ENCODE results near the gene SLC8A3.
A peak's percentile ranks its signal among the peaks of the same experiment; 100 is the strongest.

SLC8A3 gene

GRCh38 chr14:70189456-70190077 is 816 bp upstream of the SLC8A3 start:
- DNase-seq: no peak

GRCh38 chr14:70188322-70188658 is 461 bp downstream of the SLC8A3 start:
- CTCF ChIA-PET: no interaction called here

More at GRCh38 chr14:70189456-70190077, 816 bp upstream of the SLC8A3 start:
- Mint-ChIP-seq H3K27ac (no peak overlapping the region), H3K36me3 (no peaks in the 10 kb centered on the region), H3K27me3 (peaks cover 68% of the 10 kb centered on the region), H3K9me3 (no peaks in the 10 kb centered on the region), H3K4me3 (peak overlapping the region; percentile 21), H3K4me1 (peaks cover 25% of the 10 kb centered on the region)
- CTCF ChIA-PET: no interaction called here

GRCh38 chr14:70186900-70187451 is 1.8 kb downstream of the SLC8A3 start:
- DNase-seq: peak; percentile 24
- Mint-ChIP-seq H3K4me3 (peak overlapping the region; percentile 66), H3K36me3 (no peaks in the 10 kb centered on the region), H3K4me1 (peaks cover 25% of the 10 kb centered on the region), H3K27ac (no peak overlapping the region), H3K27me3 (peaks cover 58% of the 10 kb centered on the region), H3K9me3 (no peaks in the 10 kb centered on the region)
- CTCF ChIA-PET: no interaction called here

More at GRCh38 chr14:70188322-70188658, 461 bp downstream of the SLC8A3 start:
- peaks cover 25% of the 10 kb centered on the region for H3K4me1 Mint-ChIP-seq
- peak overlapping the region; percentile 66 for H3K4me3 Mint-ChIP-seq
- no peaks in the 10 kb centered on the region for H3K36me3 Mint-ChIP-seq
- no peaks in the 10 kb centered on the region for H3K9me3 Mint-ChIP-seq
- peaks cover 68% of the 10 kb centered on the region for H3K27me3 Mint-ChIP-seq
- peak; percentile 22 for DNase-seq
- no peak overlapping the region for H3K27ac Mint-ChIP-seq

- H3K9me3 Mint-ChIP-seq: no peaks in the 10 kb centered on the region
- H3K4me1 Mint-ChIP-seq: peaks cover 18% of the 10 kb centered on the region
- no peak overlapping the region for H3K27ac Mint-ChIP-seq
- CTCF ChIA-PET: interaction anchor here (0.6 kb wide), 1 partner anchor 15 kb away, joined by 3 read pairs; no protein-coding TSS in a partner anchor
- H3K36me3 Mint-ChIP-seq: no peaks in the 10 kb centered on the region
- peaks cover 49% of the 10 kb centered on the region for H3K27me3 Mint-ChIP-seq
- H3K4me3 Mint-ChIP-seq: no peak overlapping the region
- no peak for DNase-seq
Observed at GRCh38 chr14:70183991-70184390, 4.8 kb downstream of the SLC8A3 start.

GRCh38 chr14:70181276-70181675 is 7.5 kb downstream of the SLC8A3 start:
- Mint-ChIP-seq H3K27me3 (peaks cover 30% of the 10 kb centered on the region), H3K27ac (no peak overlapping the region), H3K4me3 (no peak overlapping the region), H3K9me3 (no peaks in the 10 kb centered on the region), H3K4me1 (no peaks in the 10 kb centered on the region), H3K36me3 (no peaks in the 10 kb centered on the region)
- CTCF ChIA-PET: no interaction called here
- no peak for DNase-seq

- H3K36me3 Mint-ChIP-seq: no peaks in the 10 kb centered on the region
- no peak overlapping the region for H3K27ac Mint-ChIP-seq
- H3K4me3 Mint-ChIP-seq: no peak overlapping the region
- H3K4me1 Mint-ChIP-seq: no peaks in the 10 kb centered on the region
- CTCF ChIA-PET: no interaction called here
- H3K27me3 Mint-ChIP-seq: peaks cover 28% of the 10 kb centered on the region
- no peak for DNase-seq
- no peaks in the 10 kb centered on the region for H3K9me3 Mint-ChIP-seq
Observed at GRCh38 chr14:70180718-70181117, 8.0 kb downstream of the SLC8A3 start.

- Mint-ChIP-seq H3K4me1 (no peaks in the 10 kb centered on the region), H3K4me3 (no peak overlapping the region), H3K27ac (no peak overlapping the region), H3K27me3 (peaks cover 33% of the 10 kb centered on the region), H3K9me3 (no peaks in the 10 kb centered on the region), H3K36me3 (no peaks in the 10 kb centered on the region)
- no peak for DNase-seq
- CTCF ChIA-PET: no interaction called here
Observed at GRCh38 chr14:70177081-70177800, 11.5 kb downstream of the SLC8A3 start.

GRCh38 chr14:70173569-70173968 is 15.2 kb downstream of the SLC8A3 start:
- H3K9me3 Mint-ChIP-seq: no peaks in the 10 kb centered on the region
- H3K4me3 Mint-ChIP-seq: no peak overlapping the region
- no peak for DNase-seq
- peaks cover 37% of the 10 kb centered on the region for H3K27me3 Mint-ChIP-seq
- no peaks in the 10 kb centered on the region for H3K4me1 Mint-ChIP-seq
- CTCF ChIA-PET: no interaction called here
- H3K36me3 Mint-ChIP-seq: no peaks in the 10 kb centered on the region
- H3K27ac Mint-ChIP-seq: no peak overlapping the region

GRCh38 chr14:70171726-70172125 is 17.0 kb downstream of the SLC8A3 start:
- no peak overlapping the region for H3K27ac Mint-ChIP-seq
- no peak overlapping the region for H3K4me3 Mint-ChIP-seq
- CTCF ChIA-PET: no interaction called here
- peaks cover 29% of the 10 kb centered on the region for H3K27me3 Mint-ChIP-seq
- no peaks in the 10 kb centered on the region for H3K4me1 Mint-ChIP-seq
- H3K36me3 Mint-ChIP-seq: no peaks in the 10 kb centered on the region
- no peak for DNase-seq
- H3K9me3 Mint-ChIP-seq: no peaks in the 10 kb centered on the region

GRCh38 chr14:70170976-70171375 is 17.8 kb downstream of the SLC8A3 start:
- Mint-ChIP-seq H3K9me3 (no peaks in the 10 kb centered on the region), H3K4me1 (no peaks in the 10 kb centered on the region)
- CTCF ChIA-PET: no interaction called here

GRCh38 chr14:70168406-70168805 is 20.3 kb downstream of the SLC8A3 start:
- Mint-ChIP-seq H3K9me3 (no peaks in the 10 kb centered on the region), H3K27ac (no peak overlapping the region), H3K36me3 (no peaks in the 10 kb centered on the region), H3K4me3 (no peak overlapping the region), H3K27me3 (peaks cover 22% of the 10 kb centered on the region), H3K4me1 (no peaks in the 10 kb centered on the region)
- DNase-seq: no peak
- CTCF ChIA-PET: interaction anchor here (1.1 kb wide), 1 partner anchor 16 kb away, joined by 3 read pairs; no protein-coding TSS in a partner anchor

More at GRCh38 chr14:70170976-70171375, 17.8 kb downstream of the SLC8A3 start:
- DNase-seq: no peak
- H3K27ac Mint-ChIP-seq: no peak overlapping the region
- no peaks in the 10 kb centered on the region for H3K36me3 Mint-ChIP-seq
- H3K4me3 Mint-ChIP-seq: no peak overlapping the region
- peaks cover 29% of the 10 kb centered on the region for H3K27me3 Mint-ChIP-seq

GRCh38 chr14:70166530-70167203 is 22.1 kb downstream of the SLC8A3 start:
- no peak for DNase-seq
- Mint-ChIP-seq H3K27ac (no peak overlapping the region), H3K27me3 (peaks cover 11% of the 10 kb centered on the region), H3K9me3 (no peaks in the 10 kb centered on the region), H3K4me1 (no peaks in the 10 kb centered on the region), H3K4me3 (no peak overlapping the region), H3K36me3 (no peaks in the 10 kb centered on the region)
- CTCF ChIA-PET: no interaction called here

- Mint-ChIP-seq H3K4me1 (no peaks in the 10 kb centered on the region), H3K4me3 (no peak overlapping the region), H3K9me3 (no peaks in the 10 kb centered on the region), H3K27ac (no peak overlapping the region), H3K36me3 (no peaks in the 10 kb centered on the region), H3K27me3 (peaks cover 3% of the 10 kb centered on the region)
- CTCF ChIA-PET: no interaction called here
- DNase-seq: no peak
Observed at GRCh38 chr14:70162358-70162757, 26.4 kb downstream of the SLC8A3 start.

- CTCF ChIA-PET: no interaction called here
- DNase-seq: no peak
- Mint-ChIP-seq H3K36me3 (no peaks in the 10 kb centered on the region), H3K4me1 (no peaks in the 10 kb centered on the region), H3K27me3 (peaks cover 21% of the 10 kb centered on the region), H3K9me3 (no peaks in the 10 kb centered on the region), H3K27ac (no peak overlapping the region), H3K4me3 (no peak overlapping the region)
Observed at GRCh38 chr14:70156592-70156991, 32.2 kb downstream of the SLC8A3 start.
